HepG2 (cell line): Measurements from ENCODE around the gene COA7. TPM values are rescaled to one million over a fixed set of nuclear protein-coding genes. Genes with fewer than 3 reads are reported as not detected.
A peak's percentile ranks its signal among the peaks of the same experiment; 100 is the strongest.

Experiments
- CENPT ChIP-seq: sonication (generic); formaldehyde crosslinking; IDR thresholded peaks from 2 replicates; pipeline ENCODE4 v1.8.0; 2022; ENCODE audit warnings: low read depth, mild to moderate bottlenecking, moderate library complexity, missing genetic modification reagents
- GATAD2A ChIP-seq: IDR thresholded peaks from 2 replicates; pipeline ENCODE4 v1.6.1; 2016
- IRF1 ChIP-seq: sonication (generic); formaldehyde crosslinking; IDR thresholded peaks from 2 replicates; pipeline ENCODE4 v1.4.0; 2020; ENCODE audit warnings: low read depth, mild to moderate bottlenecking, missing genetic modification reagents
- JUN ChIP-seq: sonication (generic); formaldehyde crosslinking; IDR thresholded peaks from 2 replicates; pipeline ENCODE4 v1.4.0; 2020; ENCODE audit warnings: mild to moderate bottlenecking, missing genetic modification reagents
- RFXAP ChIP-seq: sonication (generic); formaldehyde crosslinking; IDR thresholded peaks from 2 replicates; pipeline ENCODE4 v1.4.0; 2020; ENCODE audit warnings: missing genetic modification reagents, borderline replicate concordance
- SNAPC4 ChIP-seq: sonication (generic); formaldehyde crosslinking; IDR thresholded peaks from 2 replicates; pipeline ENCODE4 v1.4.0; 2020; ENCODE audit warnings: mild to moderate bottlenecking, missing genetic modification reagents
- SNAPC5 ChIP-seq: sonication (generic); formaldehyde crosslinking; IDR thresholded peaks from 2 replicates; pipeline ENCODE4 v1.8.1; 2023; ENCODE audit warnings: mild to moderate bottlenecking, missing genetic modification reagents, borderline replicate concordance
- SRSF9 ChIP-seq: fragments of 200-400 bp; formaldehyde crosslinking; IDR thresholded peaks from 2 replicates; pipeline ENCODE4 v1.6.1; 2018; ENCODE audit warnings: borderline replicate concordance, mild to moderate bottlenecking, low read depth, low read length; ENCODE audit not compliant: insufficient read depth, poor library complexity, severe bottlenecking
- TFDP2 ChIP-seq: sonication (generic); formaldehyde crosslinking; IDR thresholded peaks from 2 replicates; pipeline ENCODE4 v1.4.0; 2020; ENCODE audit warnings: missing genetic modification reagents
- ZBTB14 ChIP-seq: sonication (generic); formaldehyde crosslinking; IDR thresholded peaks from 2 replicates; pipeline ENCODE4 v1.4.0; 2020; ENCODE audit warnings: missing genetic modification reagents
- ZFP41 ChIP-seq: sonication (generic); formaldehyde crosslinking; IDR thresholded peaks from 2 replicates; pipeline ENCODE4 v1.4.0; 2020; ENCODE audit warnings: mild to moderate bottlenecking, missing genetic modification reagents, borderline replicate concordance
- ZGPAT ChIP-seq: IDR thresholded peaks from 2 replicates; pipeline ENCODE4 v1.6.1; 2016; ENCODE audit warnings: mild to moderate bottlenecking
- ZNF253 ChIP-seq: sonication (generic); formaldehyde crosslinking; IDR thresholded peaks from 2 replicates; pipeline ENCODE4 v1.8.0; 2022; ENCODE audit warnings: mild to moderate bottlenecking, missing genetic modification reagents, borderline replicate concordance
- ZNF292 ChIP-seq: sonication (generic); formaldehyde crosslinking; IDR thresholded peaks from 2 replicates; pipeline ENCODE4 v1.8.1; 2022; ENCODE audit warnings: mild to moderate bottlenecking, low read depth, missing genetic modification reagents, borderline replicate concordance
- ZNF367 ChIP-seq: sonication (generic); formaldehyde crosslinking; IDR thresholded peaks from 2 replicates; pipeline ENCODE4 v1.4.0; 2020; ENCODE audit warnings: missing genetic modification reagents, borderline replicate concordance
- ZNF784 ChIP-seq: sonication (generic); formaldehyde crosslinking; IDR thresholded peaks from 2 replicates; pipeline ENCODE4 v1.5.1; 2020; ENCODE audit warnings: missing genetic modification reagents, mild to moderate bottlenecking, borderline replicate concordance
- polyA plus RNA-seq, 8 experiments: library from polyadenylated mRNA; depleted of rRNA in 3 of 8; stranded (reverse) in 7 of 8; unstranded in 1 of 8; fragments of >200 nt; fragmentation: Illumina TruSeq in 4 of 8; extraction: Trizol in 4 of 8; gene quantifications; 2 replicates each; pipeline versions ENCODE4 v1.2.1 to v1.2.3, GENCODE V29; 2011 to 2016; ENCODE audit warnings: low read depth in 4 of 8, missing spikeins in 1 of 8, mixed read lengths in 1 of 8; ENCODE audit not compliant: insufficient read depth in 1 of 8
- total RNA-seq, 5 experiments: library from RNA; depleted of rRNA; stranded (reverse); fragments of >200 nt; fragmentation: Illumina TruSeq; extraction: Trizol; gene quantifications; 2 replicates each; pipeline ENCODE4 v1.2.3, GENCODE V29; 2016; ENCODE audit warnings: low read depth in 1 of 5

The COA7 gene
- total and polyA plus RNA-seq, 2 of the 13 experiments (the other 11 are each of a cell fraction or from before 2014, with no cell fraction given) = 12.3 to 30.4 TPM

GRCh38 chr1:52697795-52698674, at the start of gene COA7 (continued):
- peak; percentile 78 for TF ChIP-seq TFDP2 (CRISPR knock-in tag)
- no peak for TF ChIP-seq ZNF367 (CRISPR knock-in tag)
- TF ChIP-seq SNAPC5 (CRISPR knock-in tag) = no peak
- no peak for TF ChIP-seq ZFP41
- no peak; the same call in 1 of the 2 replicates for TF ChIP-seq CENPT (CRISPR knock-in tag)
- TF ChIP-seq SNAPC4 (CRISPR knock-in tag) = no peak; the same call in 1 of the 2 replicates
- no peak for TF ChIP-seq ZNF292 (CRISPR knock-in tag)
- TF ChIP-seq ZNF253 (CRISPR knock-in tag) = peak; percentile 70
- TF ChIP-seq ZNF784 (CRISPR knock-in tag) = peak; percentile 83; the same call in 1 of the 2 replicates
- TF ChIP-seq JUN (CRISPR knock-in tag) = peak; percentile 53
- TF ChIP-seq SRSF9 = no peak
- TF ChIP-seq ZGPAT = peak; percentile 85; the same call in 1 of the 2 replicates
- 0 out of 2 replicates have a peak, but pooled peaks have one; percentile 22 for TF ChIP-seq GATAD2A
- peak; percentile 93; the same call in 1 of the 2 replicates for TF ChIP-seq IRF1
- peak; percentile 36; the same call in 1 of the 2 replicates for TF ChIP-seq ZBTB14 (CRISPR knock-in tag)
- TF ChIP-seq RFXAP (CRISPR knock-in tag) = peak; percentile 75; the same call in 1 of the 2 replicates
